Posterior cingulate gyrus (tissue), 11 donors: ENCODE data around the gene ARHGEF6.
A peak's percentile ranks its signal among the peaks of the same experiment; 100 is the strongest.

ENCODE experiments used
- DNase-seq, 10 donors: peaks; one replicate each; pipeline versions ENCODE4 v3.0.0 to v3.0.0-alpha.2; 2020 to 2021; ENCODE audit warnings: mixed read lengths in 3 of 10
- intact Hi-C: fragments of 100-400 bp; cut with DNase I; formaldehyde crosslinking; loops from one replicate; pipeline ENCODE4 v1.15.1; 2023

The ARHGEF6 gene

GRCh38 chrX:136697156-136697555 lies 83.6 kb downstream of the ARHGEF6 start:
- no peak for DNase-seq
- intact Hi-C loops: loop anchor here (10.0 kb wide), 1 partner anchor 92 kb away; no protein-coding TSS in a partner anchor

DNA sequence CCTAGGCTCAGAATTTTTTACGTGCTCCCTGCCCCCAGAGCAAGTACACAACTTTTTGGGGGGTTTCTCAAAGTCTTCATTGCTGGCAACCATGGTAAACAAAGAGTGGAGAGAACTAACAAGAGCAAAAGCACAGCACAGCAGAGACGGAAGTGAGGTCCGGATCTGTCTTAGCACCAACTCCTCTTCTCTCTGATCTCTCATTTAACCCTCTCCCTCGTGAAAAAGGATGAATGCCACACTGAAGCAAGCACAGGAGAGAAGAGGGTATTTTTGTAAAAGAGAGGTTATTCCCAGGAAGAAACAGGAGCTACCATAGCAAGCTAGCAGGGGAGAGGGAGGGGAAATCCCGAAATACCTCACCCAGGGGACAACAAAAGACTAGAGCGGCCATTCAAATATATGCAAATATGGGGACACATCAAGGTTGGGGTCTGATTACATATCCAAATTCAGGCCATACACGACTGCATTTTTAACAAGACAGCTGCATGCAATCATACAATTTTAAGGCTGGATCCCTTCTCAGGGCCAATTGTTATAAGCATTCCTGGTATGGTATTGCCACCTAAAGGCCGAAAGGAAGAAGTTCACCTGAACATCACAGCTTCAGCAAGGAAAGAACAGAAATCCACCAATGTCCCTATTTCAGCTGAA lies 86.2 kb downstream of the ARHGEF6 start:
- intact Hi-C loops: loop anchor here (10.0 kb wide), 1 partner anchor 90 kb away; no protein-coding TSS in a partner anchor
- DNase-seq: peak in 1 of 10 donors; percentile 8

DNA sequence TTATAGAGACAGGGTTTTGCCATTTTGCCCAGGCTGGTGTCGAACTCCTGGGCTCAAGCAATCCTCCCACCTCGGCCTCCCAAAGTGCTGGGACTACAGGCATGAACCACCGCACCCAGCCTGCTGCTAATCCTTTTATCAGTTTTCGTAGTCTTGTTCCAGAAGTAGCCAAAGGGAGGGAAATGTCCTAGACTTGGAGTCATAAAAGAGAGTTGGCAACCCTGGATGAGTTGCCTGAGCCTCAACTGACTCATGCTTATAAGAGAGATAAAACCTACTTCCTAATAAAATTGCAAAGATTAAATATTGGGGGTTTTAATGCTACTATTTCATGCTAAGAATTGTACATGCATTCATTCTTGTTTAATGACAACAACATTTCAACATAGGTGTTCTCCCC lies 88.5 kb downstream of the ARHGEF6 start:
- intact Hi-C loops: loop anchor here (10.0 kb wide), 1 partner anchor 87 kb away; no protein-coding TSS in a partner anchor
- peak in 1 of 10 donors; percentile 7 for DNase-seq

DNA sequence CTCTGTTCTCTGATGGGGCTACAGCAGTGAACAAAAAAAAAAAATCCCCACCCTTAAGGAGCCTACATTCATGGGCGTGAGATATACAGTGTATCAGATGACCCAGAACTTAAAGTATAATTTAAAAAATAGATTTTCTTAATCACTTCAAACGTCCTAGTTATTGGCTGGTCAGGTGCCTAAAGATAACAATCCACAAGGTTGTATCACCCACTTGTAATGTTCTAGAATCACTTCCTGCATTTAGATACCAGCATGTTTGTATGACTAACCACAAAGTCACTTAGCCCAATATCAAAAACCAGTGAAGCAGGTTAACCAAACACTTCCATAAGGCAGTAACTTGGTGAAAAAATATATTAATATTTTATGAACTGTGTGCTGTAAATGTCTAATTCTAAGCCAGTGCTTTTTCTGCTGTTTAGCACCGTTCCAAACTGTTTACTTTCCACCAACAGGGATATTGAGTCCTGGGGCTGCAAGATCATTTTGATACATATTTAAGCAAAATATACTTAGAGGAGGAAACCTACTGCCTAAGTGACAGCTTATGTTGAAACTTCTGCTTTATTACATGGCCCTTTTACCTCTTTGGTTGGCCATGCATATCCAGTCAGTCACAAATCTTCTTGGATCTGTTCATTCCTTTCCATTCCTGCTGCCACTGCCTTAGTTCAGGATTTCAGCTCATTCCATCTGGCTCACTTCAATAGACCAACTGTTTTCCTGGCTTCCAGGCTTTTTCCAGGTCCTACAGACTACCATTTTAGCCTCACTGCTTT lies 89.5 kb downstream of the ARHGEF6 start:
- intact Hi-C loops: loop anchor here (10.0 kb wide), 1 partner anchor 86 kb away; no protein-coding TSS in a partner anchor
- DNase-seq: no peak

DNA sequence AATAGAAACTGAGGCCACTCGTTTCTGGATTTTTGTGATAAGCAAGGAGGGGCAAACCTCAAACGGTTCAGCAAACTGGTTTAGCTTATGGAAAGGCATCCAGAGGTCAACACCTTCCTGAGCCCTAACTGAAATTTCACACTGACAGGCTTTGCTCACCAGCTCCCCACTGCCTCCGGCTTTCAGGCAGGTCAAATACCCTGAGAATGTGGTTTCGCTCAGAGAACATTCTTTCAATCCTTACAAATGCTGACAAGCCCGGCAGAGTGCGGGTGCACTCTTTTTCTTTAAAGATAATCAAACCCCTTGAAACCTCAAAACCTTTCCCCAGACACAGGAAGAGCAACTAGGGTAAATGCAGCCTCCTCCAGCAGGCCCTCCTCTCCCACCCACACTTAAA lies 91.3 kb downstream of the ARHGEF6 start:
- intact Hi-C loops: no loop called here

DNA sequence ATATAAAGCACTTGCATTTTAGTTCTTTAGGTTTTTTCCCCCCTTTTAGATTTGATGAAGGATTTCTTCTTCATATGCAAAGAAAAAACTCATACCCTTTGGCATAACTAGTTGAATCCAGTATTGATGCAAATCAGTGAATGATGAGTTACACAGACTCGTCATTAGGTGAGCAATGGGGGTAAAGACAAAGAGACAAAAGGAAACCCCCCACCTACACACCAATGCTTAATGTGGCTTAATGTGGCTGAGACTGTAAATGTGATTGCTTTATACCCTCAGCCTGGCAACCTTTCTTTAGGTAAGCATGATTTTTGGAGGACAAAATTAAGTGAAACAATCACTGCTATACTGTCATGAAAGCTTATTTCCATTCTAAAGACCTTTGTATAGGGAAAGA lies 93.3 kb downstream of the ARHGEF6 start:
- intact Hi-C loops: no loop called here
- no peak for DNase-seq

More for the DNA sequence above, 91.3 kb downstream of the ARHGEF6 start:
- DNase-seq: no peak

GRCh38 chrX:136684120-136684519 lies 96.6 kb downstream of the ARHGEF6 start:
- DNase-seq: no peak

GRCh38 chrX:136679531-136679930 lies 101.2 kb downstream of the ARHGEF6 start:
- intact Hi-C loops: no loop called here
- DNase-seq: no peak

More at GRCh38 chrX:136684120-136684519, 96.6 kb downstream of the ARHGEF6 start:
- intact Hi-C loops: no loop called here

DNA sequence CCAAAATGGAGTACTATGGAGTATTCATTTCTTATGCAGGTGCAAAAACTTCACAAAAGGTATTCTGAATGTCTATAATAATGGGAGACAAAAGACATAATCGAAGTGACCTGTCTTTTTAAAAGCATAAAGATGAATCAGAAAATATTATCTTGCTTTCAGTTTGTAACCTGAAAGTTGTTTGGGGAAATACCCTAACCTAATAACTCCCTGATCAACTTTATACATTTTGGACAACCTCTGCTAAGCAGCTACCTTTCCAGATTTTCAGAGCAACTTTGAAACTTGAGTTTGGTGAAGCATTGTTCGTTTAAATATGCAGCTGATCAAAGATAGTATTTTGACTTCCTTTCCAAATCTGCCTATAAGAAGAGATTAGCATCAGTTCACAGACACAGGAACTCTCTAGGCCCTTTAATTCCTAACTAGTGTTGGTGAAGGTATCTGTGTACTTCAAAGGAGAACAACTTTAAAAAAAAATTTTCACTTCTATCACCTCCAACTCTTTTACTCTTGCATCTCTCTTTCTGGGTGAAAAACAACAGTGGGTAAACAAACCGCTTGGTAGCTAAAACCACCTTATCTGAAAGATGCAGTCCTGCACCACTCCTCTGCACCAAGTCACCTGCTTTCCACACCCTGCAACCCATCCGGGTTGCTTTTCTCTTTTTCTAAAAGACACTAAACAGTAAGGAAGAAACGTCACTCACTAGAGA lies 106.3 kb downstream of the ARHGEF6 start:
- intact Hi-C loops: no loop called here

GRCh38 chrX:136671006-136671610 lies 109.6 kb downstream of the ARHGEF6 start:
- no peak for DNase-seq
- intact Hi-C loops: no loop called here

More for the DNA sequence above, 106.3 kb downstream of the ARHGEF6 start:
- DNase-seq: no peak

- no peak for DNase-seq
- intact Hi-C loops: no loop called here
Observed at GRCh38 chrX:136667446-136668168, 113.1 kb downstream of the ARHGEF6 start.

GRCh38 chrX:136666088-136666487 lies 114.6 kb downstream of the ARHGEF6 start:
- DNase-seq: no peak

DNA sequence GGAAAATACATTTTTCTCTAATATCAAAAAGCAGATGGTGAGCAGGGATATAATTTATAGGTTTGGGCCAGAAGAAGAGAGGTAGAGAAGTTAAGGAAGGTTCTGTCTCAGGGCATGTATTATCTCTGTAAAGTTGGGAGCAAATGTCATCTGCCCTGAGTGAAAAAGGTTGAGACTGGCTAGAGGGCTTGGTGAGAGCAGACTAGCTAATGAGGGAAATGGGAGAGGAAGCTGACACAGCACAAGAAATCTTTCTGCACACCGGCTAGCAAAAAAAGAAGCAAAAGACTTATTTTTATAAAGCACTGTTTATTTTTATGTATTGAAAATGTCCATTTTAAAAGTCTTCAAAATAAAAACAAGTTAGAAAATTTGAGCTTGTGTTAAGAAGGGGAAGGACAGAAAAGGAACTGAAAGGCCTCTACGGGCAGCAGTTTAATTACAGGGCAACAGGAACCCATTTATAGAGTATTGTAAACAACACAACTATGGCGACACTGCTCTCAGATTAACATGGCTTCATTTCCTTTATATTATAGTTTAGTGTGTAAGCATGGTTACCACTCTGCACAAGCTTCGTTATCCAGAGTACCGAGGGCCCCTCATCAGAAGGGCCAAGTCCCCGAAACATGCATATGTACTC lies 115.4 kb downstream of the ARHGEF6 start:
- intact Hi-C loops: no loop called here
- DNase-seq: no peak

More at GRCh38 chrX:136666088-136666487, 114.6 kb downstream of the ARHGEF6 start:
- intact Hi-C loops: no loop called here

GRCh38 chrX:136662976-136663375 lies 117.8 kb downstream of the ARHGEF6 start:
- intact Hi-C loops: no loop called here
- no peak for DNase-seq

- no peak for DNase-seq
- intact Hi-C loops: no loop called here
Observed at GRCh38 chrX:136662104-136662503, 118.6 kb downstream of the ARHGEF6 start.

DNA sequence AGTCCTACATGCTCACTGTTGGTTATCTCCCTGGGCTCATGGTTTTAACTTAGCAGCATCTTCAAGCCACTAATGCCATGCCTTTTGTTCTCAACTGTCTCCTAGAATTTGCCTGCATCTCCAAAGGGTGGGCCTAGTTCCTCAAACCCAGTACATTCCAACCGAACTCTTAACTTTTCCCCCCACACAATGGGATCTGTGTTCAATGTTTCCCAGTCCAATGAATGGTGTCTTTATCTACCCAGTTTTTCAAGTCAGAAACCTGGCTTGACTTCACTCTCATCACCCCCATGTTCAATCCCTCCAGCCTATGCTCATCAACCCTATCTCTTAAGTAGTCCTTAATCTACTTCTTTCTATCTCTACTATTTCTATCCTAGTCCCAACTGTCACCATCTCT lies 119.8 kb downstream of the ARHGEF6 start:
- intact Hi-C loops: no loop called here
- no peak for DNase-seq

DNA sequence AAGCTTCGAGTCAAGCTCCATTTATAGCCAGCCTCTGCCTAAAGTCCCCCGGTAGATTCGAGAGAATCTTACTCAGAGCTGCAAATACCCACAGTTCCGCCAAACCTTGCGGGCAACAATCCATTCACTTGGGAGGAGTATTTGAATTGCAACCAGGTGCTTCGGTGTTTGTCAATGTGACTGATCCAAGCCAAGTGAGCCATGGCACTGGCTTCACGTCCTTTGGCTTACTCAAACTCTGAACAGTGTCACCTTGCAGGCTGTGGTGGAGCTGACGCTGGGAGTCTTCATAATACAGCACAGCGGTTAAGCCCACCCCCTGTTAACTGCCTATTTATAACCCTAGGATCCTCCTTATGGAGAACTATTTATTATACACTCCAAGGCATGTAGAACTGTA lies 121.6 kb downstream of the ARHGEF6 start:
- intact Hi-C loops: no loop called here
- DNase-seq: no peak

- intact Hi-C loops: no loop called here
- DNase-seq: no peak
Observed at GRCh38 chrX:136658151-136658550, 122.6 kb downstream of the ARHGEF6 start.

GRCh38 chrX:136656361-136656964 lies 124.3 kb downstream of the ARHGEF6 start:
- DNase-seq: no peak
- intact Hi-C loops: no loop called here
